Activated naive CD8-positive, alpha-beta T cell treated with anti-CD3 and anti-CD28 coated beads for 36 hours (primary cell): Measurements from ENCODE around the gene SIRT7. TPM values are rescaled to one million over a fixed set of nuclear protein-coding genes. Genes with fewer than 3 reads are reported as not detected.
"Not testable (repeated sequence)": the region's sequence is repeated elsewhere in the genome, so short reads cannot be mapped to it uniquely, and the experiment has no call there.

Source experiments
- DNase-seq: peaks from one replicate; pipeline ENCODE4 v3.0.0; 2021
- H3K27ac Mint-ChIP-seq: one replicate; pipeline ENCODE4 v1.8.0; 2022; ENCODE audit warnings: mild to moderate bottlenecking, moderate library complexity, mixed read lengths
- H3K27me3 Mint-ChIP-seq: one replicate; pipeline ENCODE4 v1.8.0; 2022; ENCODE audit warnings: mild to moderate bottlenecking, mixed read lengths
- H3K36me3 Mint-ChIP-seq: one replicate; pipeline ENCODE4 v1.8.0; 2021; ENCODE audit warnings: mild to moderate bottlenecking, mixed read lengths
- H3K4me1 Mint-ChIP-seq: one replicate; pipeline ENCODE4 v1.8.0; 2021; ENCODE audit warnings: mixed read lengths
- H3K4me3 Mint-ChIP-seq: one replicate; pipeline ENCODE4 v1.8.0; 2022; ENCODE audit warnings: mild to moderate bottlenecking, moderate library complexity, mixed read lengths
- H3K9me3 Mint-ChIP-seq: one replicate; pipeline ENCODE4 v1.8.0; 2022; ENCODE audit warnings: mixed read lengths
- total RNA-seq, 2 experiments: library from RNA; stranded (reverse); gene quantifications; one replicate each; pipeline ENCODE4 v1.2.3, GENCODE V29; 2021

Gene SIRT7
- total RNA-seq, 2 experiments from 2014 or later: 27.3 to 30.1 TPM

GRCh38 chr17:81956607-81957589, 38.9 kb upstream of the SIRT7 start:
- DNase-seq: no peak
- no peak overlapping the region for H3K4me3 Mint-ChIP-seq
- H3K9me3 Mint-ChIP-seq: no peaks in the 10 kb centered on the region
- H3K27me3 Mint-ChIP-seq: peaks cover 21% of the 10 kb centered on the region
- H3K27ac Mint-ChIP-seq: no peak overlapping the region
- H3K36me3 Mint-ChIP-seq: no peaks in the 10 kb centered on the region
- H3K4me1 Mint-ChIP-seq: peaks cover under 1% of the 10 kb centered on the region

GRCh38 chr17:81955756-81956544, 38.0 kb upstream of the SIRT7 start:
- H3K36me3 Mint-ChIP-seq: no peaks in the 10 kb centered on the region
- H3K4me3 Mint-ChIP-seq: no peak overlapping the region
- DNase-seq: no peak
- peaks cover 20% of the 10 kb centered on the region for H3K27me3 Mint-ChIP-seq
- no peaks in the 10 kb centered on the region for H3K9me3 Mint-ChIP-seq
- H3K27ac Mint-ChIP-seq: no peak overlapping the region
- H3K4me1 Mint-ChIP-seq: peaks cover 2% of the 10 kb centered on the region

GRCh38 chr17:81955058-81955681, 37.2 kb upstream of the SIRT7 start:
- no peak for DNase-seq
- Mint-ChIP-seq H3K36me3 (no peaks in the 10 kb centered on the region), H3K9me3 (no peaks in the 10 kb centered on the region), H3K4me1 (peaks cover 2% of the 10 kb centered on the region), H3K27ac (no peak overlapping the region), H3K4me3 (no peak overlapping the region), H3K27me3 (peaks cover 20% of the 10 kb centered on the region)

- H3K9me3 Mint-ChIP-seq: no peaks in the 10 kb centered on the region
- peaks cover 20% of the 10 kb centered on the region for H3K27me3 Mint-ChIP-seq
- no peak for DNase-seq
- no peak overlapping the region for H3K4me3 Mint-ChIP-seq
- peaks cover 2% of the 10 kb centered on the region for H3K4me1 Mint-ChIP-seq
- no peak overlapping the region for H3K27ac Mint-ChIP-seq
- H3K36me3 Mint-ChIP-seq: no peaks in the 10 kb centered on the region
Measured at GRCh38 chr17:81954131-81955057, 36.4 kb upstream of the SIRT7 start.

- H3K27me3 Mint-ChIP-seq: peaks cover 13% of the 10 kb centered on the region
- H3K27ac Mint-ChIP-seq, H3K4me3 Mint-ChIP-seq, H3K36me3 Mint-ChIP-seq, H3K4me1 Mint-ChIP-seq, H3K9me3 Mint-ChIP-seq, DNase-seq: not testable (repeated sequence)
Measured at GRCh38 chr17:81953443-81953842, 35.5 kb upstream of the SIRT7 start.

GRCh38 chr17:81952792-81953228, 34.8 kb upstream of the SIRT7 start:
- no peak overlapping the region for H3K4me3 Mint-ChIP-seq
- no peaks in the 10 kb centered on the region for H3K36me3 Mint-ChIP-seq
- H3K27me3 Mint-ChIP-seq: peaks cover 6% of the 10 kb centered on the region
- H3K27ac Mint-ChIP-seq: no peak overlapping the region
- H3K4me1 Mint-ChIP-seq: peaks cover 2% of the 10 kb centered on the region
- H3K9me3 Mint-ChIP-seq: no peaks in the 10 kb centered on the region
- no peak for DNase-seq

- Mint-ChIP-seq H3K9me3 (no peaks in the 10 kb centered on the region), H3K4me3 (no peak overlapping the region), H3K27ac (no peak overlapping the region), H3K4me1 (peaks cover 2% of the 10 kb centered on the region), H3K27me3 (no peaks in the 10 kb centered on the region), H3K36me3 (no peaks in the 10 kb centered on the region)
- DNase-seq: no peak
Measured at GRCh38 chr17:81951785-81952684, 34.1 kb upstream of the SIRT7 start.

GRCh38 chr17:81950501-81950900, 32.5 kb upstream of the SIRT7 start:
- no peaks in the 10 kb centered on the region for H3K27me3 Mint-ChIP-seq
- H3K4me3 Mint-ChIP-seq: no peak overlapping the region
- H3K27ac Mint-ChIP-seq: no peak overlapping the region
- H3K36me3 Mint-ChIP-seq: no peaks in the 10 kb centered on the region
- peaks cover 2% of the 10 kb centered on the region for H3K4me1 Mint-ChIP-seq
- no peaks in the 10 kb centered on the region for H3K9me3 Mint-ChIP-seq
- DNase-seq: no peak

- Mint-ChIP-seq H3K4me3 (no peak overlapping the region), H3K27me3 (peaks cover 5% of the 10 kb centered on the region), H3K36me3 (no peaks in the 10 kb centered on the region), H3K4me1 (peaks cover 2% of the 10 kb centered on the region), H3K27ac (no peak overlapping the region), H3K9me3 (no peaks in the 10 kb centered on the region)
- DNase-seq: no peak
Measured at GRCh38 chr17:81948635-81949378, 30.8 kb upstream of the SIRT7 start.

GRCh38 chr17:81947189-81947588, 29.2 kb upstream of the SIRT7 start, which contains the start of gene MYADML2:
Gene MYADML2, minus strand, starts transcription at chr17:81947233. Its CDS starts 5,492 bp downstream, at chr17:81941741.
- no peak within 1 kb of the TSS for H3K27ac Mint-ChIP-seq
- H3K9me3 Mint-ChIP-seq: no peaks in the 10 kb centered on the region
- H3K36me3 Mint-ChIP-seq: no peaks in the 10 kb centered on the region
- no peak for DNase-seq
- H3K27me3 Mint-ChIP-seq: peaks cover 16% of the 10 kb centered on the region
- no peak within 1 kb of the TSS for H3K4me3 Mint-ChIP-seq
- H3K4me1 Mint-ChIP-seq: peaks cover 2% of the 10 kb centered on the region

GRCh38 chr17:81944858-81945257, 26.9 kb upstream of the SIRT7 start:
- H3K4me1 Mint-ChIP-seq: no peaks in the 10 kb centered on the region
- H3K27ac Mint-ChIP-seq: no peak overlapping the region
- H3K36me3 Mint-ChIP-seq: no peaks in the 10 kb centered on the region
- DNase-seq: no peak
- H3K27me3 Mint-ChIP-seq: peaks cover 23% of the 10 kb centered on the region
- H3K9me3 Mint-ChIP-seq: no peaks in the 10 kb centered on the region
- no peak overlapping the region for H3K4me3 Mint-ChIP-seq

GRCh38 chr17:81942167-81942553, 24.2 kb upstream of the SIRT7 start:
- Mint-ChIP-seq H3K9me3 (no peaks in the 10 kb centered on the region), H3K27ac (no peak overlapping the region), H3K36me3 (no peaks in the 10 kb centered on the region), H3K4me3 (no peak overlapping the region), H3K27me3 (peaks cover 23% of the 10 kb centered on the region), H3K4me1 (peaks cover 4% of the 10 kb centered on the region)
- DNase-seq: no peak
